Osteocyte (in vitro differentiated cells): ENCODE results near the gene ALDH1L2. TPM values are rescaled to one million over a fixed set of nuclear protein-coding genes. Genes with fewer than 3 reads are reported as not detected.

Source experiments
- DNase-seq: peaks from one replicate; pipeline ENCODE4 v3.0.0; 2021; ENCODE audit warnings: mixed read lengths; ENCODE audit not compliant: unreplicated experiment; ENCODE audit errors: extremely low spot score
- H3K27ac Mint-ChIP-seq: one replicate; pipeline ENCODE4 v1.8.0; 2021; ENCODE audit warnings: mild to moderate bottlenecking, mixed read lengths; ENCODE audit not compliant: unreplicated experiment
- H3K27me3 Mint-ChIP-seq: one replicate; pipeline ENCODE4 v1.8.0; 2021; ENCODE audit warnings: mixed read lengths; ENCODE audit not compliant: unreplicated experiment
- H3K36me3 Mint-ChIP-seq: one replicate; pipeline ENCODE4 v1.8.0; 2021; ENCODE audit warnings: mixed read lengths; ENCODE audit not compliant: unreplicated experiment
- H3K4me1 Mint-ChIP-seq: one replicate; pipeline ENCODE4 v1.8.0; 2021; ENCODE audit warnings: mixed read lengths; ENCODE audit not compliant: unreplicated experiment
- H3K4me3 Mint-ChIP-seq: one replicate; pipeline ENCODE4 v1.8.0; 2021; ENCODE audit warnings: mild to moderate bottlenecking, moderate library complexity, mixed read lengths; ENCODE audit not compliant: unreplicated experiment
- H3K9me3 Mint-ChIP-seq: one replicate; pipeline ENCODE4 v1.8.0; 2021; ENCODE audit warnings: mixed read lengths; ENCODE audit not compliant: unreplicated experiment
- total RNA-seq: library from RNA; stranded (reverse); gene quantifications from 2 replicates; pipeline ENCODE4 v1.2.1, GENCODE V29; 2021
- TF ChIP-seq, protein P1 (sequence below): fragments of 200-600 bp; sonication (generic); IDR thresholded peaks from 2 replicates; pipeline ENCODE4 v1.5.0; 2021; ENCODE audit warnings: antibody characterized with exemption, mild to moderate bottlenecking, moderate library complexity

ALDH1L2 gene
- total RNA-seq, 1 donor from 2014 or later = 85.5 TPM

DNA sequence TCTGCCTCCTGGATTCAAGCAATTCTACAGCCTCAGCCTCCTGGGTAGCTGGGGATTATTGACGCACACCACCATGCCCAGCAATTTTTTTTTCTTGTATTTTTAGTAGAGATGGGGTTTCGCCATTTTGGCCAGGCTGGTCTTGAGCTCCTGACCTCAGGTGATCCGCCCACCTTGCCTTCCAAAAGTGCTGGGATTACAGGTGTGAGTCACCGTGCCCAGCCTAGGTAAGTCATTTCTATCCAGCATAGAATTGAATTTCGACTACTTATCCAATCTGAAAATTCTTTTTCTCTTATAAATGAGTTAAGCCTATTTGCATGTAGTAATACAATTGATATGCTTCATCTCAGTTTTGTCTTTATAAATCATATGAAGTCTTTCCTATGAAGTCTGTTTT lies 111.0 kb downstream of the ALDH1L2 start:
- no peak overlapping the region for H3K27ac Mint-ChIP-seq
- DNase-seq = no peak
- no peak overlapping the region for H3K4me3 Mint-ChIP-seq
- no peaks in the 10 kb centered on the region for H3K9me3 Mint-ChIP-seq
- H3K36me3 Mint-ChIP-seq = no peaks in the 10 kb centered on the region
- TF ChIP-seq, protein P1, sequence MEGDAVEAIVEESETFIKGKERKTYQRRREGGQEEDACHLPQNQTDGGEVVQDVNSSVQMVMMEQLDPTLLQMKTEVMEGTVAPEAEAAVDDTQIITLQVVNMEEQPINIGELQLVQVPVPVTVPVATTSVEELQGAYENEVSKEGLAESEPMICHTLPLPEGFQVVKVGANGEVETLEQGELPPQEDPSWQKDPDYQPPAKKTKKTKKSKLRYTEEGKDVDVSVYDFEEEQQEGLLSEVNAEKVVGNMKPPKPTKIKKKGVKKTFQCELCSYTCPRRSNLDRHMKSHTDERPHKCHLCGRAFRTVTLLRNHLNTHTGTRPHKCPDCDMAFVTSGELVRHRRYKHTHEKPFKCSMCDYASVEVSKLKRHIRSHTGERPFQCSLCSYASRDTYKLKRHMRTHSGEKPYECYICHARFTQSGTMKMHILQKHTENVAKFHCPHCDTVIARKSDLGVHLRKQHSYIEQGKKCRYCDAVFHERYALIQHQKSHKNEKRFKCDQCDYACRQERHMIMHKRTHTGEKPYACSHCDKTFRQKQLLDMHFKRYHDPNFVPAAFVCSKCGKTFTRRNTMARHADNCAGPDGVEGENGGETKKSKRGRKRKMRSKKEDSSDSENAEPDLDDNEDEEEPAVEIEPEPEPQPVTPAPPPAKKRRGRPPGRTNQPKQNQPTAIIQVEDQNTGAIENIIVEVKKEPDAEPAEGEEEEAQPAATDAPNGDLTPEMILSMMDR = no peak
- peaks cover 16% of the 10 kb centered on the region for H3K4me1 Mint-ChIP-seq
- no peaks in the 10 kb centered on the region for H3K27me3 Mint-ChIP-seq

DNA sequence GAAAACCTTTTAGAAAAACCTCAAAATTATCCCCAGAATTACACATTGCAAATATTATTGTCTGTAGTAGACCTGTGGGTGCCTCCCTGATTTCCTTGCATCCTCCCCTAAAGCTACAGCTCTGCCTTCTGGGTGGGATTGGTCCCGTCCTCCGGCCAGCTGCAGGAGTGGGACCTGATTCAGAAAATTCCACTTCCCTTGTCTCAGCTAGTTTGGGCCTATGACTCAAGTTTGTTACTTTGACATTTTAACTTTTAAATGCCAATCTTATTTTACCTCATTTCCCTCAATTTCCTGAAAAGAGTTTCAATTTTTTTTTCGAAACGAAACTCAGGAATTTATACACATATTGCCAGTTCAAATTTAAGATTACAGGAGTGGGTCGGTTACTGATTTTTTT lies 113.0 kb downstream of the ALDH1L2 start:
- H3K27ac Mint-ChIP-seq = no peak overlapping the region
- TF ChIP-seq, protein P1 = no peak
- peaks cover under 1% of the 10 kb centered on the region for H3K36me3 Mint-ChIP-seq
- no peak overlapping the region for H3K4me3 Mint-ChIP-seq
- no peaks in the 10 kb centered on the region for H3K27me3 Mint-ChIP-seq
- no peak for DNase-seq
- H3K4me1 Mint-ChIP-seq = peaks cover 16% of the 10 kb centered on the region
- no peaks in the 10 kb centered on the region for H3K9me3 Mint-ChIP-seq

Other genes starting within 250 kb of the ALDH1L2 start
- 24.4 and 26.5 TPM in 2 replicates for gene SLC41A2, start 126.2 kb downstream of the ALDH1L2 start, total RNA-seq
- 9.9 and 16.1 TPM in 2 replicates for gene NOPCHAP1, start 98.1 kb downstream of the ALDH1L2 start, total RNA-seq
- 69.1 and 73.2 TPM in 2 replicates for gene WASHC4, start 23.3 kb upstream of the ALDH1L2 start, total RNA-seq
- gene APPL2, start 151.7 kb upstream of the ALDH1L2 start, total RNA-seq = 69.2 and 69.8 TPM in 2 replicates
- gene C12orf75, start 246.2 kb upstream of the ALDH1L2 start, total RNA-seq = 157 and 169 TPM in 2 replicates